Amniotic epithelial cell (primary cell): ENCODE measurements around the gene IL2RA.
"Not testable (repeated sequence)": the region's sequence is repeated elsewhere in the genome, so short reads cannot be mapped to it uniquely, and the experiment has no call there.

Source experiments
- DNase-seq: peaks from one replicate; pipeline ENCODE4 v3.0.0-alpha.2; 2010; ENCODE audit warnings: low read depth

IL2RA gene

DNA sequence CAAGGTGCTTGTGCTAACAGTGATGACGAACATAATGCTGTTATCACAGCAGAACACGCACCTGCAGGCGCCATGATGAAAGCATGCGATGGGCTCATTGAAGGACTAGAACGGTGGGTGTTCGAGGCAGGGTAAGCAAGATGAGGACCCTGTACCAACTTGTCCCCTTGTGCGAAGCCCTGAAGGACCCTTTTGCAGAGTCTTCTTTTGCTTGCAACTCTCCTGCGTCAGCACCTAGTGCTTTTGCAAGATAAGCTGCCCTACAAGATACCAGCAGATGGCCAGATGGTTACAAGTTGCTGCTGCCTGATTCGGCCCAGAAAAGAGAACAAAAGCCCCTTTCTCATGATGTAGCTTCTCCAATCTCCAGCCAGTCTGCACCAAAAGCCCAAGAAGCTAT, 80.6 kb downstream of the IL2RA start:
- no peak for DNase-seq

GRCh38 chr10:5978230-5978489, 84.0 kb downstream of the IL2RA start:
- no peak for DNase-seq

- peak; percentile 13 for DNase-seq
These were observed 84.5 kb downstream of the IL2RA start, which contains the start of gene IL15RA for GRCh38 chr10:5977471-5978229. Gene IL15RA, minus strand, starts transcription at chr10:5977543. Its CDS starts 51 bp downstream, at chr10:5977492.

DNA sequence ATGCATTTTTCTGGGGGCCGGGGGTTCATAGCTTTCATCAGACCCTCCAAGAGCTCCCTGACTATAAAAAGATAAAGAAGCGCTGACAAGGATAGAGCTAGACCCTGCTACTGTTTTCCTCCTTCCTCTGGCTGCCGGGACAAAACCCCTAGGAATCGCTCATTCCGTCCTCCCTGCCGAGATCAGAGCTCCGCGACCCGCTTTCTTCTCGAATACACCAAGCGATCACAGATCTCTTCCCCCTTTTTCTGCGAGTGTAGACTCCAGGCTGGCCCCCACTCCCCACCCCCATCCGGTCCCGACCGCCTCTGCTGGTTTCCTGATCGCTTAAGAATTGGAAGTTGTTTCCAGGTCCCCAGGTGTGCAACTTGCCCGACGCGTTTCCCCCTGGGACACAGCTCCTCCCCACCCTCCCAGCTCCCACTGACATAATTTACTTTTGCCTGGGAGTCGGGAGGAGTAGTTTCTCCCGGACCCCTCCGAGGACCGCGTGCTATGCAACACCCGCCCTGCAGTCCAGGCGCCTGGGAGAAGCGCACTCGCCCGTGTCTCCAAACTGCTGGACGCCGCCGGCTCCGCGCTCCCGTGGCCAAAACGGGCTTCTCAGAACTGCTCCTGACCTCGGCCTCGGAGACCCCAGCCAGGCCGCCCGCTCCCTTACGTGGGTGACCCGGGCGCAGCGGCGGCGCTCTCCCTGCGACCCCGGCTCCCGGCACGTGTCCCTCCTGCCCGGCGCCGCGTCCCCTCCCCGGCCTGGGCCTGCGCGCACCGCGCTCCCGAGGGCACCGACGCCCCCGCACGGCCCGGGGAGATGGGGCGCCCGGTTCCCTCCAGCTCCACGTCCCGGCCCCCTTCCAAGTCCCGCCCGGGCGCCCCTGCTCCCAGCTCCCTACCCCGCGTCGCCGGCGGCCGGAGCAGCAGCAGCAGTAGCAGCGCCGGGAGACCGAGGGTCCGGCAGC, 85.4 kb downstream of the IL2RA start:
- DNase-seq: peak; percentile 30

DNA sequence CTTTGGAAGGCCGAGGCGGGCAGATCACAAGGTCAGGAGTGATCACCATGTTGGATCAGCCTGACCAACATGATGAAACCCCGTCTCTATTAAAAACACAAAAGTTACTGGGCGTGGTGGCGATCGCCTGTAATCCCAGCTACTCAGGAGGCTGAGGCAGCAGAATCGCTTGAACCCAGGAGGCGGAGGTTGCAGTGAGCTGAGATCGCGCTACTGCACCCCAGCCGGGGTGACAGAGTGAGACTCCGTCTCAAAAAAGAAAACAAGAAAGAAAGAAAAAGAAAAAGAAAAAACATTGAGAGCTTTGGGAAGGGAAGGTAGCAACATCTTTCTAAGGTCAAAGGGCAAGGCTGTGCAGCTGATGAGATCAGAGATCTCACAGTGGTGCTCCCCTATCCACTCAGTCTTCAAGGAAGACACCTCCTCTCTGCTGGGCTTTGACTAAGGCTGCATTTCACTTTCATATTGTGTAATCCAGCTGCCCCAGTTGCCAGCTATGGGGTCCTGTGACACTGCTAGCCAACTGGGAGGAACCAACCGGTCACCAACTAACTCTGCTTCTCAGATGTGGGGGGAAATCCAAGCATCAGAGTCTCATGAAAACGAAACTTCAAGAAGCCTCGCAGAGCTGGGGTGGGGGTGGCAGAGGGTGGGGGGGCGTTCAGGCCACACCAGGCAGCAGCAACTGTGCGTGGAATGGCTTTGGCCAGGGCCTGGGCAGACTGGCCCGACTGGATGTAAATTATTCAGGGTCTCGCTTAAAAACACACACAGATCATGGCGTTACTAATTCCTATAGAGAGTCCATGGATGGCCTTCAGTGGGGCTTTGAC, 86.3 kb downstream of the IL2RA start:
- DNase-seq: peak; percentile 11

DNA sequence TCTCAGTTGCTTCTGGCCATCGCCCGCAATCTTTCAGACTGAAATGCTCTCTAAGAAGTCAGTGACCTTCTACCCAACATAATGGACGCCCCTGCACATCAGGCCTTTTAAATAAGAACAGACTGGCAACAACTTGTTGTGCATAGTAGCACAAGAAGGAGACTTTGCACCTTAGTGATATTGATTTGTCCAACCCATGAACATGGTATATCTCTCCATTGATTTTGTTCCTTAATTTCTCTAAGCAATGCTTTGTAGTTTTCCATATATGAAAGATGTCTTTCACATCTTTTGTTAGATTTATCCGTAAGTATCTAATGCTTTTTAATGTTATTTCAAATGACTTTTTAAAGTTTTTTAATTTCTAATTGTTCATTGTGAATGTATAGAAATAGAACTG, 89.1 kb downstream of the IL2RA start:
- no peak for DNase-seq

GRCh38 chr10:5971886-5972285, 90.3 kb downstream of the IL2RA start:
- DNase-seq: no peak

GRCh38 chr10:5971315-5971832, 90.8 kb downstream of the IL2RA start:
- peak; percentile 39 for DNase-seq

DNA sequence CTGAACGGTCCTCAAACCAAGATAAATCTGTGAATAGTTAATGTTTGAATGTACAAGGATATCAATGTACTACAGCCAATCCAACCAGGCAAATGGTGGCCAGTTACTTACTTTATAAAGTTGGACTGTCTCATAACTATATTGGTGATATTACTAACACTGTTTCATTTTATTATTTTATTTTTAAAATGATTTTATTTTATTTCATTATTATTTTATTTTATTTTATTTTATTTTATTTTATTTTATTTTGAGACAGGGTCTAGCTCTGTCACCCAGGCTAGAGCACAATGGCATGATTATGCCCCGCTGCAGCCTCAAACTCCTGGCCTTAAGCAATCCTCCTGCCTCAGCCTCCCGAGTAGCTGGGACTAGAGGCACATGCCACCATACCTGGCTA, 91.6 kb downstream of the IL2RA start:
- no peak for DNase-seq

DNA sequence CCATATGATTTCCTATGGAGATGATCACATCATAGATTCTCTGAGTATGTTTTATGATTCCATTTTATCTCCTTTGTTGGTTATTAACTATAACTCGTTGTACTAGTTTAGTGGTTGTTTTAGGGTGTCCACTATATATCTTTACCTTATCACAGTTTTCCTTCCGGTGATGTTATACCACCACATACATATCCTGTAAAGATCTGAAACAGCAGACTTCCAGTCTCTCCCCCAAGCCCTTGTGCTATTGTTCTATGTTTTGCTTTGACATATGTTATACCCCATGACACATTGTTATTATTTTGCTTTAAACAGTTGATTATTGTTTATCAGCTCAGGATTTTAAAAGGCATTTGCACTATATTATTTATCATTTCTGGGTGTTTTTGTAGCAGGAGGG, 92.1 kb downstream of the IL2RA start:
- no peak for DNase-seq

DNA sequence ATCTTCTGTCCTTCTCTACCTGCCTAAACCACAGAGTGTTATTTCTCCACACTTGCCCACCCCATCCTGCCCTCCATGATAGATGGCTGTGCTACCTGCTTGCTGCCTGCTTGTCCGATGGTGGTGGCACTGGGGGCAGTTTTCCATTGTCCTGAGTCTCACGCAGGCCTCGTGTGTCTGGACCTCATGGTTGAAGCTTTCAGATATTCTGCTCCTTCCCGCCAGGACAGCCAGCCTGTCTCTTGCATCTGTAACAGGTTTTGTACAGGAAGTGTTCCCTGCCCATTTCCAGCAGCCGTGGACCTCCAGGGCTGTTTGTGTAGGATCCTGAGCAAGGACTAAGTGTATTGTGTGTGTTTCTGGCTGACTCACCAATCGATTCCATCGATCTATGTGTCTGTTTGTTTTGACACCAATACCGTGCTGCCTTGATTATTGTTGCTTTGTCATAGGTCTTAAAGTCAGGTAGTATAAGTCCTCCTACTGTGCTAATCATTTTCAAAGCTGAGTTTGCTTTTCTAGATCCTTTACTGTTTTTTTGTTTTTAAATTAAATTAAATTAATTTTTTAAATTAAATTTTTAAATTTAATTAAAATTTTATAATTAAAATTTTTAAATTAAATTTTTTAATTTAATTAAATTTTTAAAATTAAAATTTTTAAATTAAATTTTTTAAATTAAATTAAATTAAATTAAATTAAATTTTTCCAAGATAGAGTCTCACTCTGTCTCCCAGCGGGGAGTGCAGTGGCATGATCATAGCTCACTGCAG, 93.3 kb downstream of the IL2RA start:
- no peak for DNase-seq

GRCh38 chr10:5968037-5968680, 94.0 kb downstream of the IL2RA start:
- no peak for DNase-seq

GRCh38 chr10:5965266-5965665, 96.9 kb downstream of the IL2RA start:
- DNase-seq: no peak

DNA sequence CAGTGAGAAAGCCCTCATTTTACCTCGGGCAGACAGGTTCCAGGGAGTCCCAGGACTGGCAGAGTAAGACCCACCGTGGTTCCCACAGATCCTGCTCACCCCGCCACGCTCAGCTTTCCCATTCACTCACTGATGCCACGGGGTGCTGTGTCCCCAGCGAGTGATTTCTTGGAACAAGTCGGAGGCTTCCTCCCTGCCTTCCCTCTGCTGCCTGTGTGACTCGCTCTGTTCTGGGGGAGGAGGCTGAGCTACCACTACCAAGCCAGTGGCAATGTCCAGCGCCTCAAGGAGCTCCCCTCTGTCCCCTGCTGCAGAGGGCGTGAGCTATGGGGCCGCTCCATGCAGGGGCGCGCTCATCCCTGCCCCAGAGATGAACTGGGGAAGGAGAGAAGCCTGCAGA, 97.4 kb downstream of the IL2RA start:
- DNase-seq: no peak

- DNase-seq: no peak
These were observed 98.6 kb downstream of the IL2RA start for GRCh38 chr10:5963591-5963990.

- DNase-seq: no peak
These were observed 99.1 kb downstream of the IL2RA start for GRCh38 chr10:5963071-5963470.

GRCh38 chr10:5962358-5962940, 99.7 kb downstream of the IL2RA start:
- not testable (repeated sequence) for DNase-seq

DNA sequence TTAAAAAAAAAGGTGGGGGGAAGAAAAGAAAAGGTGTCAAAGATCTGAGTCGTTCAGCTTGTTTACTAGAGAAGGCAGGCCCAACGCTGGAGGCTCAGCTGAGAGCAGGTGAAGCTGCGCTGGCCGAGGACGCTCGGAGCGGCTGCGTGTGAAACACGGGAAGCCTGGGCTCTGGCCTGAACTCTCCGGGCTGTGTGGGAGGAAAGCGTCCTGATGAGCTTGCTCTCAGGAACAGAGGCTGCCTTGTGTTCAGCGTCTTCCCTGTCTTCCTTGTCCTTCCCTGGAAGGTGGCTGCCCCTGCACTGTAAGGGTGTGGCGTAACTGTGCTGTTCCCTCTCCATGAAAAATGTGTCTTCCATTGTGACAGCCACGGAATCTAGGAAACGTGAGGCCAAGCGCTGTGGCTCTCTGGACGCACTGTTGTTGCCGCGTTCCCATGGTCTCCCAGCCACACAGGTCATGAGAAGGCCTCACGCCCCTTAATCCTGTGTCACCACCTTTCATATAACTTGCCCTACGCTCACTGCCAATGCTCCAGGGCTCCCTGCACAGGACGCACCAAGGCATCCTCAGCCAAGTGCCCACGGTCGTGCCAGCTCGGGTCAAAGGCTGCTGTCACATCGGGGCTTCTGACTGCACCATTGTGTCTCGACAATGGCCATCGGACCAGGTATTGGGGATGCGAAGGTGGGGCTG, 100.6 kb downstream of the IL2RA start:
- DNase-seq: no peak

GRCh38 chr10:5960973-5961275, 101.2 kb downstream of the IL2RA start:
- not testable (repeated sequence) for DNase-seq
